ENCODE measurements around the gene TREML2. TPM values are rescaled to one million over a fixed set of nuclear protein-coding genes. Genes with fewer than 3 reads are reported as not detected.

The TREML2 gene
- total and polyA plus RNA-seq, 11 donors, result 0.07 to 0.32 (median 0.09) TPM; not detected in 6

DNA sequence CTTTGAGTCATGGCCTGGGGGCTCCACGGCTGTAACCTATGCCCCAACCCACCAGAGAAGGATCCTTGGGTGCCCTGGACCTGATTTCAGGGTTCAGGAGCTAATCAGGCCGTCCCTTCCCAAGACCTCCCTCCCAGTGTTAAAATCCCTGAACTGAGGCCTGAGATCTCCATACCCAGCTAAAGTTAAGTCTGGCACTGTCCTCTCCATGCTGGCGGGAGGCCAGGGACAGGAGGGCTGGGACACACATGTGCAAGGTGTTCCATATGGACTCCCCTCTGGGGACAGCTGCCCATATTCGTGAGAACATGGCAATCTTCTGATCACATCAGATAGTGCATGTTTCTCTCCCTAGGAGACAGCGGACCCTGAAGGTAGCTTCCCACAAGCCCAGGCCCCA lies 15.7 kb upstream of the TREML2 start:
- ATAC-seq, result no peak
- Histone ChIP-seq H3K9me3 (peaks cover 0 to 28% (median 3%) of the 10 kb centered on the region in 12 donors), H3K36me3 (no peaks in the 10 kb centered on the region), H3K4me1 (no peaks in the 10 kb centered on the region), H3K27me3 (peaks cover 0 to 11% (median 0%) of the 10 kb centered on the region in 9 donors), H3K4me3 (no peak overlapping the region), H3K27ac (no peak overlapping the region)
- WGBS, 4 donors, result 65 to 68% (median 66%) methylated on average over 4 to 5 of the region's 5 CpGs
- intact Hi-C loops (cut with DNase I), result no loop called here
- TF ChIP-seq, protein P1, sequence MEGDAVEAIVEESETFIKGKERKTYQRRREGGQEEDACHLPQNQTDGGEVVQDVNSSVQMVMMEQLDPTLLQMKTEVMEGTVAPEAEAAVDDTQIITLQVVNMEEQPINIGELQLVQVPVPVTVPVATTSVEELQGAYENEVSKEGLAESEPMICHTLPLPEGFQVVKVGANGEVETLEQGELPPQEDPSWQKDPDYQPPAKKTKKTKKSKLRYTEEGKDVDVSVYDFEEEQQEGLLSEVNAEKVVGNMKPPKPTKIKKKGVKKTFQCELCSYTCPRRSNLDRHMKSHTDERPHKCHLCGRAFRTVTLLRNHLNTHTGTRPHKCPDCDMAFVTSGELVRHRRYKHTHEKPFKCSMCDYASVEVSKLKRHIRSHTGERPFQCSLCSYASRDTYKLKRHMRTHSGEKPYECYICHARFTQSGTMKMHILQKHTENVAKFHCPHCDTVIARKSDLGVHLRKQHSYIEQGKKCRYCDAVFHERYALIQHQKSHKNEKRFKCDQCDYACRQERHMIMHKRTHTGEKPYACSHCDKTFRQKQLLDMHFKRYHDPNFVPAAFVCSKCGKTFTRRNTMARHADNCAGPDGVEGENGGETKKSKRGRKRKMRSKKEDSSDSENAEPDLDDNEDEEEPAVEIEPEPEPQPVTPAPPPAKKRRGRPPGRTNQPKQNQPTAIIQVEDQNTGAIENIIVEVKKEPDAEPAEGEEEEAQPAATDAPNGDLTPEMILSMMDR (IDR thresholded peaks at IDR 0.05), result no peak
- TF ChIP-seq POLR2A (IDR thresholded peaks at IDR 0.05), result no peak
- no peak for DNase-seq

DNA sequence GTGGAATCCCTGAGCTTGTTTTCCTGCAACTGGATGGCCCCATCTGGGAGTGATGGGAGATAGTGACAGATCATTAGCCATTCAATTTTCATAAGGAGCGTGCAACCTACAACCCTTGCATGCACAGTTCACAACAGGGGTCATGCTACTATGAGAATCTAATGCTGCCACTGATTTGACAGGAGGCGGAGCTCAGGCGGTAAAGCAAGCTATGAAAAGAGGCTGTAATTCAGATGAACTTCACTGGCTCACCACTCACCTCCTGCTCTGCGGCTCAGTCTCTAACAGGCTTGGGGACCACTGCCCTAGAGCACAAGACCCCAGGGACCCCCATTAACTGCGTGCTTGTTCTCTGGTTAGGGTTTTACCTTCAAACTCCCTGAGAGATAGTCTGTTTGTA lies 14.8 kb upstream of the TREML2 start:
- ATAC-seq, result no peak
- peaks cover 0 to 11% (median 0%) of the 10 kb centered on the region in 9 donors for H3K27me3 ChIP-seq
- H3K9me3 ChIP-seq, result peaks cover 0 to 25% (median 3%) of the 10 kb centered on the region in 12 donors
- no peak for TF ChIP-seq POLR2A (IDR thresholded peaks at IDR 0.05)
- TF ChIP-seq, protein P1 (IDR thresholded peaks at IDR 0.05), result no peak
- WGBS, 4 donors, result 71 to 86% (median 84%) methylated on average over 5 of the region's 5 CpGs
- no peak for DNase-seq
- no peak overlapping the region for H3K27ac ChIP-seq
- H3K36me3 ChIP-seq, result no peaks in the 10 kb centered on the region
- intact Hi-C loops (cut with DNase I), result no loop called here
- no peaks in the 10 kb centered on the region for H3K4me1 ChIP-seq
- H3K4me3 ChIP-seq, result no peak overlapping the region

DNA sequence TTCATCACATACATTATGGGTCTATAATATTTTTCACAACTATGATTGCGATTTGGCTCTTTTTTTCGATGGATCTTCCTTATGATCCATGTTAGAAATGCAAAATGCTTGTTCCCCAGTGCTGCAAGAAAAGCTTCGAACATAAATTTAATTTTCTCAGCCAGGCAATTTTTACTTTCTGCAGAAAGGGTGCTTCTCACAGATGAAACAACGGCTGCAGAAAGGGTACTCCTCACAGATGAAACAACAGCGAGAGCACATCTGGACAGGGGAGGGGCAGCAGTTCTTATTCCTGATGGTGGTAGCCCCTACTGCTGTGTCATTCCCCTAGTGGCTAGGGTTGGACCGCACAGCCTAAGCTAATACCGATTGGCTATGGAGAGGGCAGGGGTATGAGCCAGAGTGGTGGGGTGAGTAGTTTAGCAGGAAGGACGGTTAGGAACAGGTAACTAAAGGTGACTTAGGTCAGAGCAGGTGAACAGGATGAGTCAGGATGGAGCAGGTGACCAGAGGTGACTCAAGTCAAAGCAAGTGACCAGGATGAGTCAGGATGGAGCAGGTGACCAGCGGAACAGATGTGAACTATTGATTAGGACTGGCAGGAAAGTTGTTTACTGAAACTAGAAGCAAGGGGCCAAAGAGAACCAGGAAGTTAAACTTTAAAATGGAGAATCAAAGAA lies 13.8 kb upstream of the TREML2 start:
- no peak overlapping the region for H3K27ac ChIP-seq
- intact Hi-C loops (cut with DNase I), result no loop called here
- H3K4me3 ChIP-seq, result no peak overlapping the region
- TF ChIP-seq, protein P1 (IDR thresholded peaks at IDR 0.05), result no peak
- TF ChIP-seq POLR2A (IDR thresholded peaks at IDR 0.05), result no peak
- H3K9me3 ChIP-seq, result peaks cover 0 to 14% (median 1%) of the 10 kb centered on the region in 12 donors
- H3K27me3 ChIP-seq, result peaks cover 0 to 13% (median 0%) of the 10 kb centered on the region in 9 donors
- no peaks in the 10 kb centered on the region for H3K4me1 ChIP-seq
- 82 to 86% (median 85%) methylated on average over 9 of the region's 9 CpGs for WGBS, 4 donors
- ATAC-seq, result no peak
- no peaks in the 10 kb centered on the region for H3K36me3 ChIP-seq
- DNase-seq, result no peak

DNA sequence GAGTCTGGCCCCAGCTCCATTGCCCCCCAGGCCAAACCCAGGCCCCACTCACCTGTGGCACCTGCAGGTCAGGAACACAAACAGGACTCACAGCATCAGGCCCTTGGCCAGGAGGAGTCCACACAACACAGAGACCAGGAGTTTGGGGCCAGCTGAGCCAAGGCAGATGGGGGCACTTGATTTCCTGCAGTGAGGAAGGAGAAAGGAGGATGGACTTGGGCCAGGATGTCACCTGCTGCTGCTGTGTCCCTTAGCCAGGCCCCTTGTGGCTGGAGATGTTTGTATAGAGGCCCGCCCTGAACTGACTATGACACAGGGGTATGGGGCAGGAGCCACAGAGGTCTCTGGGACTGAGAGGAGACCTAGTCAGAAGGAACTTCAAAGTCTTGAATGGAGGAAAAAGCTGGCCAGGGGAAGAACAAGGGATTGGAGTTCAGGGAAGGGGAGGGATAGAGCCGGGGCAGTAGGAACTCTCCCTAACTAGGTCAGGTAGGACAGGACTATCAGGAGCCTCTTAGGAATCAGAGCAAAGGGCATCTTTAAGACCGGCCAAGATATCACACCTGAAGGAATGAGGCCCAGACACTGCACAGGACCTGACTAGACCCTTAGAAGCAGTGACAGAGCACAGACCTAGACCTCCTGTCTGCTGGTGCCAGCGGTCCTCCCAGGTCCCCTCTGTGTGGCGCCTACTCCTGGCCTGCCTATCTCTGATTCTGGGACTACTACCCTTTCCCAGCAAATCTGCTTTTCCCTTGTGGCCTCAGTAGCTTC lies 8.8 kb upstream of the TREML2 start:
- peaks cover 0 to 7% (median 0%) of the 10 kb centered on the region in 12 donors for H3K9me3 ChIP-seq
- no peak overlapping the region for H3K27ac ChIP-seq
- H3K4me3 ChIP-seq, result no peak overlapping the region
- WGBS, 4 donors, result 71 to 75% (median 74%) methylated on average over 5 of the region's 5 CpGs
- peaks cover 0 to 18% (median 0%) of the 10 kb centered on the region in 9 donors for H3K27me3 ChIP-seq
- H3K4me1 ChIP-seq, result no peaks in the 10 kb centered on the region
- no peak for TF ChIP-seq POLR2A (IDR thresholded peaks at IDR 0.05)
- TF ChIP-seq, protein P1 (IDR thresholded peaks at IDR 0.05), result no peak
- DNase-seq, result no peak
- intact Hi-C loops (cut with DNase I), result no loop called here
- no peaks in the 10 kb centered on the region for H3K36me3 ChIP-seq
- ATAC-seq, result no peak

Data from heart left ventricle (tissue), 16 donors.